HEK293T (cell line): ENCODE measurements around the gene SCGN.

Experiments
- CTCF ChIA-PET: fragments of 350-600 bp; formaldehyde crosslinking; extraction: SDS; loops from one replicate; lab custom pipeline; 2021; ENCODE audit warnings: antibody characterized with exemption, inconsistent platforms; lab: Yijun Ruan, JAX
- POLR2A ChIA-PET: fragments of 350-600 bp; formaldehyde crosslinking; extraction: SDS; loops from one replicate; lab custom pipeline; 2020; ENCODE audit warnings: antibody characterized with exemption, inconsistent platforms; lab: Yijun Ruan, JAX
- DNase-seq: peaks from one replicate; pipeline ENCODE4 v3.0.0; 2012; ENCODE audit warnings: mixed read lengths; ENCODE audit errors: extremely low spot score
- ARNT ChIP-seq: fragments of 450-650 bp; IDR thresholded peaks from 2 replicates; pipeline ENCODE4 v1.6.1; 2017; ENCODE audit warnings: mild to moderate bottlenecking
- BHLHE40 ChIP-seq: fragments of 450-650 bp; IDR thresholded peaks from 2 replicates; pipeline ENCODE4 v1.6.1; 2016; ENCODE audit warnings: mild to moderate bottlenecking, moderate library complexity, borderline replicate concordance
- CTBP1 ChIP-seq: fragments of 450-650 bp; IDR thresholded peaks from 2 replicates; pipeline ENCODE4 v1.6.1; 2016; ENCODE audit warnings: borderline replicate concordance
- ELF4 ChIP-seq: fragments of 450-650 bp; IDR thresholded peaks from 2 replicates; pipeline ENCODE4 v1.6.1; 2017; ENCODE audit warnings: antibody characterized with exemption
- FOXA1 ChIP-seq: fragments of 450-650 bp; IDR thresholded peaks from 2 replicates; pipeline ENCODE4 v1.6.1; 2016; ENCODE audit warnings: mild to moderate bottlenecking
- FOXK2 ChIP-seq: fragments of 450-650 bp; IDR thresholded peaks from 2 replicates; pipeline ENCODE4 v1.6.1; 2016; ENCODE audit warnings: mild to moderate bottlenecking
- FOXM1 ChIP-seq: fragments of 450-650 bp; IDR thresholded peaks from 2 replicates; pipeline ENCODE4 v1.6.1; 2017; ENCODE audit warnings: mild to moderate bottlenecking, borderline replicate concordance
- HDGF ChIP-seq: fragments of 450-650 bp; IDR thresholded peaks from 2 replicates; pipeline ENCODE4 v1.6.1; 2017; ENCODE audit warnings: antibody characterized with exemption, borderline replicate concordance
- L3MBTL2 ChIP-seq: fragments of 450-650 bp; conservative IDR thresholded peaks from 2 replicates; pipeline ENCODE4 v1.6.1; 2016; ENCODE audit warnings: mild to moderate bottlenecking
- LEF1 ChIP-seq: fragments of 450-650 bp; IDR thresholded peaks from 2 replicates; pipeline ENCODE4 v1.6.1; 2017; ENCODE audit warnings: mild to moderate bottlenecking, borderline replicate concordance
- NFRKB ChIP-seq: fragments of 450-650 bp; IDR thresholded peaks from 2 replicates; pipeline ENCODE4 v1.6.1; 2016; ENCODE audit warnings: mild to moderate bottlenecking, moderate library complexity
- PKNOX1 ChIP-seq: fragments of 450-650 bp; IDR thresholded peaks from 2 replicates; pipeline ENCODE4 v1.6.1; 2016
- SP1 ChIP-seq: fragments of 450-650 bp; IDR thresholded peaks from 2 replicates; pipeline ENCODE4 v1.6.1; 2017
- SUZ12 ChIP-seq: fragments of 450-650 bp; IDR thresholded peaks from 2 replicates; pipeline ENCODE4 v1.6.1; 2016; ENCODE audit warnings: mild to moderate bottlenecking
- TARDBP ChIP-seq: fragments of 450-650 bp; IDR thresholded peaks from 2 replicates; pipeline ENCODE4 v1.6.1; 2016
- ZNF384 ChIP-seq: fragments of 450-650 bp; IDR thresholded peaks from 2 replicates; pipeline ENCODE4 v1.6.1; 2016

SCGN gene

GRCh38 chr6:25620391-25620790, 31.6 kb upstream of the SCGN start:
- ChIA-PET CTCF (no interaction called here), POLR2A (no interaction called here)
- DNase-seq = no peak
- TF ChIP-seq PKNOX1 = no peak
- TF ChIP-seq SP1 = no peak
- TF ChIP-seq SUZ12 = no peak
- no peak for TF ChIP-seq NFRKB
- TF ChIP-seq LEF1 = no peak
- no peak for TF ChIP-seq ZNF384
- no peak for TF ChIP-seq ARNT
- no peak for TF ChIP-seq L3MBTL2
- no peak for TF ChIP-seq TARDBP
- no peak for TF ChIP-seq FOXA1
- TF ChIP-seq FOXM1 = no peak
- no peak for TF ChIP-seq FOXK2

DNA sequence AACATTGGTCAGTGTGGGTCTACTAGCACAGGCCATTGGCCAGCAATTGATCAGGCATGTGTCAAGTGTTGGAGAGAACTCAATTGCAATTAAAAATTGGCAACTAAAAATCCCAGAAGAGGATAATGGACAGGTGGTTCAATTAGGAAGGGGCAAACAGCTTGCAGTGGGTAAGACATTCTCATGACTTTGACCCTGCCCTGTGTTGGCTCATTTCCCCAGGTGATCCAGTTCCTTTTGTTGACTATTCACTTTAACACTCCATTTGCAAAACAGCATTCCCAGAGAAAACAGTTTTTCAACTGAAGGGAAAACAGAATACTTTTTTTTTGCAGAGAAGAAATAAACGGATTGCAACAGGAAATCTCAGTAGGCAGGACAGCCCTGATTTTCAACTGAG, 28.9 kb upstream of the SCGN start:
- TF ChIP-seq LEF1 (no peak), CTBP1 (no peak), ARNT (no peak), FOXA1 (no peak), FOXM1 (no peak), HDGF (no peak), ELF4 (no peak), NFRKB (no peak), ZNF384 (no peak), BHLHE40 (no peak)
- no peak for DNase-seq
- POLR2A ChIA-PET = no interaction called here
- CTCF ChIA-PET = no interaction called here

DNA sequence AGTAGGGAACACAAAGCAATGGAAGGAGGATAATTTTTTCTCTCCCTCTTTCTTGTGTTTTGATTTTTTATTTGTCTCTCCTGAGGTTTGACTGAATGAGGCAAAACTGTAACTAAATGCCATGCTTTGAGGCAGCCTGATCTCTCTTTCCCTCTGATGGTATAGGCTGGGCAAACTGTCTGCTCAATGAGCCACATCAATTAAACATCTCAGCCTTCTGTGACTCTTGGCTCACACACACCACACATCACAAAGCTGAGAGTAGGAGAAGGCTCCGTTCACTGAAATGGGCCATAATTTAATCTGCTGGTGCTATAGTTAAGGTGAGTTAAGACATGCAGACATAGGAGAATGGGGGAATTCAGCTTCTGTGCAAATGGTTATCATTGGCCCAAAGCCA, 28.1 kb upstream of the SCGN start:
- POLR2A ChIA-PET = no interaction called here
- TF ChIP-seq BHLHE40 = no peak
- no peak for TF ChIP-seq ZNF384
- no peak for TF ChIP-seq L3MBTL2
- TF ChIP-seq PKNOX1 = no peak
- no peak for TF ChIP-seq SP1
- TF ChIP-seq FOXM1 = no peak
- no peak for TF ChIP-seq TARDBP
- no peak for TF ChIP-seq LEF1
- TF ChIP-seq FOXK2 = no peak
- no peak for DNase-seq
- CTCF ChIA-PET = no interaction called here

DNA sequence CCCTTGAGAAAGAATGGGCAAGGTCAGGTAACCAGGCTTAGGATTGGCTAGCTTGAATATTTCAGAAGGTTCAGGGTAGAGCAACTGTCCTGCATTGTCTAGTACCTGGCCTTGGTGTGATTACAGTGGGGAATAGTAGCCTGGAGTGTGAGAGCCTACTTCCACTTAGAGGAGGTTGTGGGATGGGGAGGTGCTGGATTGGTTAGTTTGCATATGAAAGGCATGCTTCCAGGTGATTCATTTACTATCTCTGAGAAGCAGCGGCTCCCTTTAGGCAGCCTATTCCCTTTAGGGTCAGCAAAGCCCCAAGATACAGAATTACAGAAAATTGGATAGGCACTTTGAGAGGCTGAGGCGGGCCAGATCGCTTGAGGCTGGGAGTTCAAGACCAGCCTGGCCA, 25.0 kb upstream of the SCGN start:
- no peak for DNase-seq
- POLR2A ChIA-PET = no interaction called here
- CTCF ChIA-PET = no interaction called here
- TF ChIP-seq CTBP1 (no peak), L3MBTL2 (no peak), ELF4 (no peak), TARDBP (no peak), PKNOX1 (no peak), FOXM1 (no peak), LEF1 (no peak), NFRKB (no peak), ZNF384 (no peak)

DNA sequence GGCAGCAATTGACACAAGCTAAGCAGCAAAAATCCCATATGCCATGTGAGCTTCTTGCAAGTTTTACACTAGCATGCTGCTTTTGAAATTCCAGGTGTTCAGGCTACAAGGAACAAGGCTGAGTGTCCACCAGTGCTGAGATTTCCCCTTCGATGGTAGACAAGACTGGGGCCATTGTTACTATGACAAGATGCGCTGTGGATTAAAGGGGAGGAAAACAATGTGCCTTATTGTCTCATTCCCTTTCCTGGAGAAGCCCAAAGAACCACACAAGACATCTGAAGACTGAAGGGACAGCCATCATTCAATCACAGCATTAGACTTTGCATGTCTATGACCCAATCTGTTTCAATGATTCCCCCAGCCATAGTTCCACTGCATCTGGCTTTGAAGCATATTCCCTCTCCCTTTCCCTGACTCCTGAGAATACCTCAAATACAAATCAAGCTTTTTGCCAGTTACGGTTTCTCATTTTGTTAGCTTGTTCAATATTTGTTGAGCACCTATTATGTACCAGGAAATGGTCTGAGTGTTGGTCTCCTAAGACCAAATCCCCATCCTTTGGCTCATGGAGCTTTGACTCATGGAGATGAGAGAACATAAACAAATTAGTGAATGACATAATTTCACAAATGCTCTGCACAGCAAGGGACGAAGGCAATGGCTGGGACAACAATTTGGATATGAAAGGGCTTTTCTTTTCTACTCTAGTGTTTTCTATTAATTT, 23.4 kb upstream of the SCGN start:
- POLR2A ChIA-PET = no interaction called here
- no peak for TF ChIP-seq SP1
- TF ChIP-seq BHLHE40 = no peak
- no peak for TF ChIP-seq FOXK2
- no peak for TF ChIP-seq TARDBP
- no peak for TF ChIP-seq L3MBTL2
- TF ChIP-seq HDGF = no peak
- DNase-seq = no peak
- CTCF ChIA-PET = no interaction called here

- ChIA-PET POLR2A (no interaction called here), CTCF (no interaction called here)
- no peak for DNase-seq
- no peak for TF ChIP-seq HDGF
- no peak for TF ChIP-seq CTBP1
- no peak for TF ChIP-seq ELF4
- TF ChIP-seq FOXA1 = no peak
- no peak for TF ChIP-seq LEF1
- no peak for TF ChIP-seq PKNOX1
- TF ChIP-seq TARDBP = no peak
- no peak for TF ChIP-seq L3MBTL2
Observed at GRCh38 chr6:25629198-25629576, 22.8 kb upstream of the SCGN start.
